GM12891 (cell line): Measurements from ENCODE around the gene CEACAM5.

Source experiments
- DNase-seq: peaks from one replicate; pipeline ENCODE4 v3.0.0; 2011; ENCODE audit warnings: low spot score; ENCODE audit not compliant: insufficient read length
- FAIRE-seq: peaks from 2 replicates; lab custom pipeline; 2011; peaks lifted over from hg19 to GRCh38; lab: Jason Lieb, UNC
- PAX5 ChIP-seq: IDR thresholded peaks from 2 replicates; pipeline ENCODE4 v1.6.1; 2011; ENCODE audit warnings: low read length, moderate library complexity, mild to moderate bottlenecking; ENCODE audit not compliant: insufficient read depth, severe bottlenecking
- POLR2A ChIP-seq: IDR thresholded peaks from 2 replicates; pipeline ENCODE4 v1.6.1; 2011; ENCODE audit warnings: low read depth, low read length, control low read depth
- POLR2AphosphoS5 ChIP-seq: IDR thresholded peaks from 2 replicates; pipeline ENCODE4 v1.6.1; 2011; ENCODE audit warnings: low read depth, low read length, control low read depth
- POU2F2 ChIP-seq: IDR thresholded peaks from 2 replicates; pipeline ENCODE4 v1.6.1; 2011; ENCODE audit warnings: low read depth, mild to moderate bottlenecking, control low read depth, low read length, moderate library complexity
- SPI1 ChIP-seq: IDR thresholded peaks from 2 replicates; pipeline ENCODE4 v1.6.1; 2011; ENCODE audit warnings: low read depth, low read length, control low read depth
- TAF1 ChIP-seq: IDR thresholded peaks from 2 replicates; pipeline ENCODE4 v1.6.1; 2011; ENCODE audit warnings: low read depth, low read length, control low read depth

The CEACAM5 gene

DNA sequence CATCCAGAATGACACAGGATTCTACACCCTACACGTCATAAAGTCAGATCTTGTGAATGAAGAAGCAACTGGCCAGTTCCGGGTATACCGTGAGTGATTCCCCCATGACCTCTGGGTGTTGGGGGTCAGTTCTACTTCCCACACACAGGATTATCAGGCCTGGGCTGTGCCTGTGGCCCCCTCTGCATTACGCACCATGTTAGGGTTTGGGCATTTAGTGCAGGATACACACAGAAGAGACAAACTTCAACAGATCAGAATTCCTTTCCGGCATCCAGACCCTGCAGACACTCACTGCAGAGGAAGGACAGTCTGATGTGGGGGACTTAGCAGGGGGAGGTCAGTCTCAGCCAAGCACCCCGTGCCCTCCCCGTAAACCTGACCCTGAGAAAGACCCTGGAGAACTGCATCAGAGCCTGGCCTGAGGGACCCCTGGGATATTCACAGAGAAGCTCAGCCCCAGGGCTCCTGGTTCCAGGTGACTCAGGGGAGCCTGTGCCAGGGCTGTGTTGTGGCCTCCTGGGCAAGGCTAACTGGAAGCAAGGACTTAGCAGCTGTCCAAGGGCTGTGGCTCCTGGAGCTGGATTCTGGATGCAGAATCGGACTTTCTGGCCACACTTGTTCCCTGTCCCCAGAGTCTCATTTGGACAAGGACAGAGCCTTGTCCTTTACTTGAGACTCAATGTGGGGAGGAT is 1.7 kb downstream of the CEACAM5 start:
- TF ChIP-seq SPI1 (no peak), POLR2A (no peak), POLR2AphosphoS5 (no peak), PAX5 (no peak), TAF1 (no peak), POU2F2 (no peak)
- DNase-seq, result no peak
- no peak for FAIRE-seq

DNA sequence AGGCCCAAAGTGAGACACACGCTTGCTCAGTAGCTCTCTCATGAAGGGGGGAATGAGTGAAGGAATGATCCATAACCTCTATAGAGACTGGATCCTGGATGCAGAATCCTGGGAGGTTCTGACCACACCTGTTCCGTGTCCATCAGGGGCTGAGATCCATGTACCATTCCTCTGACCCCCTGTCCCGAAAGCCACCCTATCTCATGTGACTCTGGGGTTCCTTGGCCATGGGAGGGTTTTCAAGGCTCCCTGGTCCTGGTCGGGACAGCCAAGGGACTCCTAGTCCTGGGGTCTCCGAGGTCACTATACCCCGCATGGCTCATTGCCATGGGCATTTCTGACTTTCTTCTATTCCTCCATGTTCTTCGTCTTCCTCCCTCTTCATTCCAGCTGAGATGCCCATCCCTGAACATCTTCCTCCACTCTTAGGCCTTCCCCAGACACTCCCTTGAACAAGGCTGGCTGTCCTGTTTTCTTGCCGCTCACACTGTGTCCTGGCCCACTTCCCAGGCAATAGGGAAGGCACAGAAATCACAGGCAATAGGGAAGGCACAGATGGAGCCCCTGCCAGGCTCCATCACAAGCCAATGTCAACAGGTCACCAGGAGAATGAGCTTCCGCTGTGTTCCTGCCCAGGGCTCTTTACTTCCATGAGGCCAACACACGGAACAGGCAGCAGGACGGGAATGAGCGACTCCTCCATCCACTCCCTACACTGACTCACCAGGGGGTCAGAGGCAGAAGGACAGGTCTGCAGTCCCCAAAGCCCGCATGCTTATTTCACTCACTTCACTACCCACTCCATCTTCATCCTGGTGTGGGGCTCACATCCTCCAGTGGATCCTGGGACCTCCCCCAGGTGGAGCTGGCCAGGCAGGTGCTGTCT is 3.2 kb downstream of the CEACAM5 start:
- FAIRE-seq, result no peak
- no peak for TF ChIP-seq TAF1
- TF ChIP-seq PAX5, result no peak
- no peak for TF ChIP-seq POLR2AphosphoS5
- no peak for TF ChIP-seq SPI1
- TF ChIP-seq POU2F2, result no peak
- no peak for TF ChIP-seq POLR2A

DNA sequence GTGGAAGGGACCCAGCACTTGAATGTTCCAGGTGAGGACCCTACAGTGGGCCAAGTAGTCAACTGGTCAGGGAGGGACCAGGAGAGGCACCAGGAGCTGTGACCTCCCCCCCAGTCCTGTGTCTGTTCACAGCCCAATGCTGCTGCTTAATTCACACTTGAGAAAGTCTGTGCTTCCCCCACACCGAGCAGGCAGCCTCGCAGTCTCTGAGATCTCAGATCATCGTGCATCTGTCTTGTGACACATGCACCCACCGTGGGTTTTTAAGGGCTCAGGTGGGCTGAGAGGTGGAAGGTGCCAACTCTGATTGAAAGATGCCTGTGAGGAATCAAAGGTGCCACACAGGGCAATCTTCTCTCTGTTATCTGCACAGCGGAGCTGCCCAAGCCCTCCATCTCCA is 6.2 kb downstream of the CEACAM5 start:
- FAIRE-seq (no peak), DNase-seq (no peak)
- TF ChIP-seq SPI1 (no peak), POU2F2 (no peak), TAF1 (no peak), POLR2AphosphoS5 (no peak), POLR2A (no peak), PAX5 (no peak)

More for the DNA sequence above, 3.2 kb downstream of the CEACAM5 start:
- no peak for DNase-seq

DNA sequence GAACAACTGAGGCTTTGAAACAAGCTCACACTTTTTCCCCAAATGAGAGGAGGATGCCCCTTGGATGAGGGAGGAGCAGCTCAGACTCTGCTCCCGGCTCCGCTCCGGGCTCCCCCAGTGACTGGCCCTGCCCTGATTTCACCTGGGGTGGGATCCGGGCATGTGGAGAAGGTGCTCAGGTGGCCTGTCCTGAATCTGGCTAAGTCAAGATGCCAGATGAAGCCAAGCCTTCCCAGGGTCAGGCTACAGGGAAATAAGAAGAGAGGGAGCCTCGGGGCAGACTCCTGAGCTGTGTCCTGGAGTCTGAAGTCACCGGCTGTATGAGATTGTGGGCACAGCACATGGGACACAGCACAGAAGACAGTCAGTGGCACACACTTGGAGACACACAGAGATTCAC is 10.3 kb downstream of the CEACAM5 start:
- no peak for DNase-seq

DNA sequence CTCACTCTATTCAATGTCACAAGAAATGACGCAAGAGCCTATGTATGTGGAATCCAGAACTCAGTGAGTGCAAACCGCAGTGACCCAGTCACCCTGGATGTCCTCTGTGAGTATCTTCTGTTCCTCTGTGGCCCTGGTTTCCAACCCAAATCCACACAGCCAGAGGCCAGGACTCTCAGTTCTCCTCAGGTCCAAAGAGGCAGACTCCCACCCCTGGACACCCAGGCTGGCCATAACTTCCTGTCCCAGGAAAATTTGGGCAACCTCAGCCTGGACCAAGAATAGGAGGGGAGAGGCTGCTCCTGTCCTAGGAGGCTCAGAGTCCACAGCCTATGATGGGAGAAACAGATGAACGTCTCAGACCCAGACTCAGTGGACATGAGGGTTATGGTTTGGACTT is 11.7 kb downstream of the CEACAM5 start:
- DNase-seq (no peak), FAIRE-seq (no peak)
- TF ChIP-seq POU2F2 (no peak), POLR2AphosphoS5 (no peak), PAX5 (no peak), POLR2A (no peak), TAF1 (no peak), SPI1 (no peak)

More for the DNA sequence above, 10.3 kb downstream of the CEACAM5 start:
- TF ChIP-seq POLR2AphosphoS5 (no peak), PAX5 (no peak), TAF1 (no peak), POU2F2 (no peak), SPI1 (no peak), POLR2A (no peak)
- FAIRE-seq, result no peak

DNA sequence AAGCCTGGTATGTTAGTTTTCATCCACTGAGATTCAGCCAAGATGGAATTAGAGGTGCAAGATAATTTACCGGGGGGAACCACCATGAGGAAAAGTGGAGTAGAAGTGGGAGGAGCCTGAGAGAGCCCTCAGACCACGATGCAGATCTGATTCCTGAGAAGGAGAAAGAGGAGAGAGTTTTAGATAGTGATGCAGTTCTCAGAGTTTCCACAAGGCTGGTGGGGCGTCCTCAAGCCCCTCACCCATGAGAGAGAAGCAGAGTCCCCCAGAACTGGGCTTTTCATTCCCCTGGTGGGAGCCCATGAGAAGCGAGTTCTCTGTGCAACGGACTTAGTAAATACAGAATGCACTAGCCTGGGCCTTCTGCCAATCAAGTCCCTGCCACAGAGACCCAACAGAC is 18.1 kb downstream of the CEACAM5 start:
- DNase-seq (no peak), FAIRE-seq (no peak)
- TF ChIP-seq POLR2A (no peak), PAX5 (no peak), TAF1 (no peak), POU2F2 (no peak), POLR2AphosphoS5 (no peak), SPI1 (no peak)

DNA sequence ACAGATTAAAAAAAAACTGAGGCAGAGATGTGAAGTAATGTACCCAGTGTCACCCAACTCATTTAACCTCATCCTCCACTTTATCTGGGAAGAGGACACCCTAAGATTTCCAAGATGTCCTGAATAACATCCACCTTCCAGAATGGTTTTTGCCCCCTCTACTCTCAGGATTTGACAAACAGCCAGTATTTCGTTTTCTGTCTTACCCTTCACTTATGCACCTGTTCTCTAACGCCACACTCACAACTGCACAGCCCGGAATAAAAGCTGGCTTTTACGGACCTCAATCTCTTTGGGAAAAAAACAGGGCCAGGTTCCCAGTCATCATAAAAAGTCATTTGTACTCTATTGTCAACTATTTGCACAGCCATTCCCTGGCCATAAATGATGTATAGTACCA is 25.7 kb downstream of the CEACAM5 start:
- TF ChIP-seq PAX5, result no peak
- TF ChIP-seq POU2F2, result no peak
- TF ChIP-seq POLR2AphosphoS5, result no peak
- FAIRE-seq (no peak), DNase-seq (no peak)

DNA sequence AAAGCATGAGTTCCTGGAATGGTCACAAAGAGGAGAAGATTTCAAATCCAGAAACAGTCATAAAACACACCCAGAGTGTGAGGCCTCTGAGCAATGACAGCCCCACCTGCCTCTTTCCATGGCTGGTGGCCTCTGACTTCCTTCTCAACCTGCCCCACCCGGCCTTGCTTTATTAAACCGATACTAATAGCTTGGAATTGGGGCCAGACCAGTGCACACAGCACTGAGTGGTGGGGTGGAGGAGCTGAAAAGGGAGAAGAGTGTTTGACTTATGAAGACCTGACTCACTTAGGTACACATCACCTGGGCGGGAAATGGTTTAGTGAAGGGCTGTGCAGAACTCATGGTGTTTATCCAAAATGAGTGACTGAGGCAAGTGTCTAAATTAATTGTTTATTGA is 26.2 kb downstream of the CEACAM5 start:
- TF ChIP-seq POU2F2 (no peak), POLR2A (no peak), SPI1 (no peak), POLR2AphosphoS5 (no peak), PAX5 (no peak), TAF1 (no peak)
- FAIRE-seq (no peak), DNase-seq (no peak)

DNA sequence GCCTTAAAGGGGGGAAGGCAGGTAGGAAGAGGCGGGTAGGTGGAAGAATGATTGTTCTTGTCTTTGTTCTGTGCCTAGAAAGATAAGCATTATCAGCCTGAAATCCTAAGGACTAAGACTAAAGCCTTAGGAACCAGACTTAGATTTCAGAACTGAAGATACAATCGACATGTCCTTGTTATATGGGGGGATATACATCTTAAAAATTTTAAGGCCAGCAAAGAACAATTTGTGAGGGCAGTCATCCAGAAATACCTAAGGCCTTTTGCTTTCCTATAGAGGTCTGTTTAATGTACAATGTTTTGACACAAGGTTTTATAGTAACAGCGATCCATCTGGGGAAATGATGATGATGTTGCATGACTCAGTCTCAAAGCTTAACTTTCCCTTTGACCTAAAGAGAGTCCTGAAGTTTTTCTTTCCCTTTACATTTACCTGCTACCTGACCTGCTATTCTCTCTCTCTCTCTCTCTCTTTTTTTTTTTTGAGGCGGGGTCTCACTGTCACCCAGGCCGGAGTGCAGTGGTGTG is 26.7 kb downstream of the CEACAM5 start:
- TF ChIP-seq POU2F2 (no peak), SPI1 (no peak), TAF1 (no peak), PAX5 (no peak), POLR2AphosphoS5 (no peak), POLR2A (no peak)
- DNase-seq, result no peak
- FAIRE-seq, result no peak
